BLaER1 treated with 17β-estradiol and CSF1 and Interleukin-3, amounts not matched to agents 10 nM and 100 nM (cell line): ENCODE measurements around the gene OSBPL10.

Source experiments
- H3K27ac ChIP-seq, 11 experiments: shearing (Covaris generic); formaldehyde crosslinking; 2 replicates each; pipeline ENCODE4 v1.8.1; 2022
- H3K27me3 ChIP-seq, 11 experiments: shearing (Covaris generic); formaldehyde crosslinking; 2 replicates each; pipeline ENCODE4 v1.8.1; 2022
- H3K36me3 ChIP-seq, 11 experiments: shearing (Covaris generic); formaldehyde crosslinking; 2 replicates each; pipeline ENCODE4 v1.8.1; 2022
- H3K4me1 ChIP-seq, 10 experiments: shearing (Covaris generic); formaldehyde crosslinking; 2 replicates each; pipeline ENCODE4 v1.8.1; 2022
- H3K4me2 ChIP-seq, 11 experiments: shearing (Covaris generic); formaldehyde crosslinking; 2 replicates each; pipeline ENCODE4 v1.8.1; 2022
- H3K4me3 ChIP-seq, 10 experiments: shearing (Covaris generic); formaldehyde crosslinking; 2 replicates each; pipeline ENCODE4 v1.8.1; 2022
- H3K9ac ChIP-seq, 11 experiments: shearing (Covaris generic); formaldehyde crosslinking; 2 replicates each; pipeline ENCODE4 v1.8.1; 2022
- H3K9me3 ChIP-seq, 11 experiments: shearing (Covaris generic); formaldehyde crosslinking; replicated peaks in 1 of 11; 2 replicates each; pipeline ENCODE4 v1.8.1; 2022
- H4K20me1 ChIP-seq, 11 experiments: shearing (Covaris generic); formaldehyde crosslinking; 2 replicates each; pipeline ENCODE4 v1.8.1; 2022
- Cebpa-rat ChIP-seq, 11 experiments: shearing (Covaris generic); IDR thresholded peaks; 2 replicates each; pipeline ENCODE4 v1.8.1; 2022

OSBPL10 gene

GRCh38 chr3:31667582-31667981 lies 313.5 kb downstream of the OSBPL10 start:
- no peaks in the 10 kb centered on the region for H3K27me3 ChIP-seq
- no peak overlapping the region for H3K27ac ChIP-seq
- no peaks in the 10 kb centered on the region for H4K20me1 ChIP-seq
- H3K9ac ChIP-seq: no peak overlapping the region
- H3K4me3 ChIP-seq: no peak overlapping the region
- no peak for TF ChIP-seq Cebpa-rat (IDR thresholded peaks at IDR 0.05)
- no peaks in the 10 kb centered on the region for H3K36me3 ChIP-seq
- H3K4me1 ChIP-seq: peaks cover 0 to 26% (median 2%) of the 10 kb centered on the region in 10 experiments; a peak in 7 of 20 replicates
- H3K9me3 ChIP-seq: no peaks in the 10 kb centered on the region
- no peak overlapping the region for H3K4me2 ChIP-seq

- Histone ChIP-seq H3K4me2 (no peak overlapping the region), H3K4me1 (peaks cover 0 to 6% (median 0%) of the 10 kb centered on the region in 10 experiments; a peak in 2 of 20 replicates), H3K36me3 (no peaks in the 10 kb centered on the region), H3K27me3 (no peaks in the 10 kb centered on the region), H4K20me1 (no peaks in the 10 kb centered on the region), H3K4me3 (no peak overlapping the region), H3K9ac (no peak overlapping the region), H3K9me3 (no peaks in the 10 kb centered on the region), H3K27ac (no peak overlapping the region)
- no peak for TF ChIP-seq Cebpa-rat (IDR thresholded peaks at IDR 0.05)
Observed at GRCh38 chr3:31664031-31664430, 317.0 kb downstream of the OSBPL10 start.

- Histone ChIP-seq H3K36me3 (no peaks in the 10 kb centered on the region), H3K27ac (no peak overlapping the region), H4K20me1 (no peaks in the 10 kb centered on the region), H3K4me1 (peaks cover 0 to 6% (median 0%) of the 10 kb centered on the region in 10 experiments; a peak in 2 of 20 replicates), H3K4me3 (no peak overlapping the region), H3K9ac (no peak overlapping the region), H3K4me2 (no peak overlapping the region), H3K27me3 (no peaks in the 10 kb centered on the region), H3K9me3 (peaks cover 0 to 9% (median 3%) of the 10 kb centered on the region in 11 experiments; a peak in 6 of 22 replicates)
- no peak for TF ChIP-seq Cebpa-rat (IDR thresholded peaks at IDR 0.05)
Observed at GRCh38 chr3:31661993-31662670, 318.9 kb downstream of the OSBPL10 start.

- Histone ChIP-seq H3K4me2 (no peak overlapping the region), H3K9ac (no peak overlapping the region), H3K4me3 (no peak overlapping the region), H3K4me1 (peaks cover 0 to 6% (median 0%) of the 10 kb centered on the region in 10 experiments; a peak in 2 of 20 replicates), H3K9me3 (peaks cover 0 to 15% (median 7%) of the 10 kb centered on the region in 11 experiments; a peak in 10 of 22 replicates), H3K36me3 (no peaks in the 10 kb centered on the region), H3K27me3 (no peaks in the 10 kb centered on the region), H4K20me1 (no peaks in the 10 kb centered on the region), H3K27ac (no peak overlapping the region)
- TF ChIP-seq Cebpa-rat (IDR thresholded peaks at IDR 0.05): no peak
Observed at GRCh38 chr3:31661286-31661685, 319.8 kb downstream of the OSBPL10 start.

- Histone ChIP-seq H3K4me3 (no peak overlapping the region), H3K27me3 (no peaks in the 10 kb centered on the region), H3K4me1 (peaks cover 0 to 6% (median 0%) of the 10 kb centered on the region in 10 experiments; a peak in 2 of 20 replicates), H3K9ac (no peak overlapping the region), H3K4me2 (no peak overlapping the region), H3K9me3 (peaks cover 19 to 36% (median 27%) of the 10 kb centered on the region in 11 experiments), H3K27ac (no peak overlapping the region), H4K20me1 (no peaks in the 10 kb centered on the region), H3K36me3 (no peaks in the 10 kb centered on the region)
- no peak for TF ChIP-seq Cebpa-rat (IDR thresholded peaks at IDR 0.05)
Observed at GRCh38 chr3:31659246-31659645, 321.8 kb downstream of the OSBPL10 start.

GRCh38 chr3:31654998-31655397 lies 326.1 kb downstream of the OSBPL10 start:
- Histone ChIP-seq H3K9ac (no peak overlapping the region), H3K4me3 (no peak overlapping the region), H3K27me3 (no peaks in the 10 kb centered on the region), H3K27ac (no peak overlapping the region), H3K4me1 (no peaks in the 10 kb centered on the region), H3K36me3 (no peaks in the 10 kb centered on the region), H4K20me1 (no peaks in the 10 kb centered on the region), H3K4me2 (no peak overlapping the region), H3K9me3 (peaks cover 60 to 78% (median 66%) of the 10 kb centered on the region in 11 experiments)
- no peak for TF ChIP-seq Cebpa-rat (IDR thresholded peaks at IDR 0.05)

GRCh38 chr3:31653464-31653863 lies 327.6 kb downstream of the OSBPL10 start:
- H3K36me3 ChIP-seq: peaks cover 0 to 7% (median 5%) of the 10 kb centered on the region in 11 experiments; a peak in 20 of 22 replicates
- peaks cover 76 to 91% (median 81%) of the 10 kb centered on the region in 11 experiments for H3K9me3 ChIP-seq
- no peaks in the 10 kb centered on the region for H4K20me1 ChIP-seq
- H3K4me2 ChIP-seq: no peak overlapping the region
- no peak overlapping the region for H3K4me3 ChIP-seq
- TF ChIP-seq Cebpa-rat (IDR thresholded peaks at IDR 0.05): no peak
- H3K27me3 ChIP-seq: no peaks in the 10 kb centered on the region
- H3K27ac ChIP-seq: no peak overlapping the region
- H3K4me1 ChIP-seq: no peaks in the 10 kb centered on the region
- H3K9ac ChIP-seq: no peak overlapping the region

GRCh38 chr3:31652296-31652695 lies 328.8 kb downstream of the OSBPL10 start:
- peaks cover 87 to 96% (median 91%) of the 10 kb centered on the region in 11 experiments for H3K9me3 ChIP-seq
- no peak overlapping the region for H3K27ac ChIP-seq
- no peak overlapping the region for H3K9ac ChIP-seq
- H3K36me3 ChIP-seq: peaks cover 11 to 19% (median 17%) of the 10 kb centered on the region in 11 experiments
- TF ChIP-seq Cebpa-rat (IDR thresholded peaks at IDR 0.05): no peak
- no peaks in the 10 kb centered on the region for H4K20me1 ChIP-seq
- H3K4me2 ChIP-seq: no peak overlapping the region
- no peak overlapping the region for H3K4me3 ChIP-seq
- H3K27me3 ChIP-seq: no peaks in the 10 kb centered on the region
- no peaks in the 10 kb centered on the region for H3K4me1 ChIP-seq

- TF ChIP-seq Cebpa-rat (IDR thresholded peaks at IDR 0.05): no peak
- Histone ChIP-seq H3K4me3 (peak overlapping the region in 6 of 10 experiments; percentile 1 to 30 (median 4); a peak in 2 of 20 replicates), H3K9ac (no peak overlapping the region), H3K9me3 (peaks cover 80 to 99% (median 98%) of the 10 kb centered on the region in 11 experiments), H3K4me1 (no peaks in the 10 kb centered on the region), H3K27me3 (no peaks in the 10 kb centered on the region), H3K36me3 (peaks cover 31 to 57% (median 52%) of the 10 kb centered on the region in 11 experiments), H4K20me1 (no peaks in the 10 kb centered on the region), H3K27ac (no peak overlapping the region), H3K4me2 (no peak overlapping the region)
Observed at GRCh38 chr3:31648286-31648968, 332.6 kb downstream of the OSBPL10 start.
